ENCODE data around the gene MFN2.
"Not testable (repeated sequence)": the region's sequence is repeated elsewhere in the genome, so short reads cannot be mapped to it uniquely, and the experiment has no call there.

The MFN2 gene

GRCh38 chr1:11979851-11980675 is at the start of gene MFN2:
Gene MFN2, plus strand, starts transcription at chr1:11980444. Its CDS starts 8,725 bp downstream, at chr1:11989169.
- DNase-seq (ENCODE audit: low spot score) = peak; percentile 97

- DNase-seq (ENCODE audit: low spot score) = no peak
Observed at GRCh38 chr1:11930571-11931445, 49.4 kb upstream of the MFN2 start.

GRCh38 chr1:11931845-11932244 is 48.4 kb upstream of the MFN2 start:
- DNase-seq (ENCODE audit: low spot score) = no peak

GRCh38 chr1:11934302-11935056 is 45.8 kb upstream of the MFN2 start, which contains the start of gene PLOD1:
Gene PLOD1, plus strand, starts transcription at chr1:11934717. Its CDS starts 63 bp downstream, at chr1:11934780.
- peak; percentile 87 for DNase-seq (ENCODE audit: low spot score)

GRCh38 chr1:11935057-11935412 is 45.2 kb upstream of the MFN2 start:
- DNase-seq (ENCODE audit: low spot score) = no peak

GRCh38 chr1:11935733-11936132 is 44.5 kb upstream of the MFN2 start:
- DNase-seq (ENCODE audit: low spot score) = not testable (repeated sequence)

GRCh38 chr1:11938722-11939526 is 41.3 kb upstream of the MFN2 start:
- DNase-seq (ENCODE audit: low spot score) = no peak

GRCh38 chr1:11939794-11940193 is 40.5 kb upstream of the MFN2 start:
- DNase-seq (ENCODE audit: low spot score) = not testable (repeated sequence)

GRCh38 chr1:11940260-11940921 is 39.9 kb upstream of the MFN2 start:
- DNase-seq (ENCODE audit: low spot score) = peak; percentile 89

- DNase-seq (ENCODE audit: low spot score) = no peak
Observed at GRCh38 chr1:11942280-11942679, 38.0 kb upstream of the MFN2 start.

GRCh38 chr1:11943619-11944018 is 36.6 kb upstream of the MFN2 start:
- no peak for DNase-seq (ENCODE audit: low spot score)

GRCh38 chr1:11944358-11944931 is 35.8 kb upstream of the MFN2 start:
- DNase-seq (ENCODE audit: low spot score) = no peak

GRCh38 chr1:11946647-11947046 is 33.6 kb upstream of the MFN2 start:
- DNase-seq (ENCODE audit: low spot score) = no peak

- DNase-seq (ENCODE audit: low spot score) = no peak
Observed at GRCh38 chr1:11948822-11949458, 31.3 kb upstream of the MFN2 start.

- no peak for DNase-seq (ENCODE audit: low spot score)
Observed at GRCh38 chr1:11951901-11952300, 28.3 kb upstream of the MFN2 start.

GRCh38 chr1:11952455-11953109 is 27.7 kb upstream of the MFN2 start:
- DNase-seq (ENCODE audit: low spot score) = peak; percentile 62

- no peak for DNase-seq (ENCODE audit: low spot score)
Observed at GRCh38 chr1:11955221-11955620, 25.0 kb upstream of the MFN2 start.

GRCh38 chr1:11957398-11957797 is 22.8 kb upstream of the MFN2 start:
- DNase-seq (ENCODE audit: low spot score) = no peak

GRCh38 chr1:11957897-11958296 is 22.3 kb upstream of the MFN2 start:
- no peak for DNase-seq (ENCODE audit: low spot score)
